ENCODE results near the gene FKBP2.

Gene FKBP2

GRCh38 chr11:64286801-64287159 lies 45.9 kb downstream of the FKBP2 start:
- no peak for DNase-seq

GRCh38 chr11:64287676-64288352 lies 46.9 kb downstream of the FKBP2 start:
- no peak for DNase-seq

- no peak for DNase-seq
These were observed 47.5 kb downstream of the FKBP2 start for GRCh38 chr11:64288353-64288750.

GRCh38 chr11:64289002-64289564 lies 48.2 kb downstream of the FKBP2 start:
- no peak for DNase-seq

- DNase-seq = no peak
These were observed 49.7 kb downstream of the FKBP2 start for GRCh38 chr11:64290352-64291261.

GRCh38 chr11:64291262-64291751 lies 50.4 kb downstream of the FKBP2 start, which contains the start of gene KCNK4:
KCNK4 (plus strand) TSS chr11:64291302; CDS start chr11:64293019, 1,717 bp downstream.
- DNase-seq = no peak

DNA sequence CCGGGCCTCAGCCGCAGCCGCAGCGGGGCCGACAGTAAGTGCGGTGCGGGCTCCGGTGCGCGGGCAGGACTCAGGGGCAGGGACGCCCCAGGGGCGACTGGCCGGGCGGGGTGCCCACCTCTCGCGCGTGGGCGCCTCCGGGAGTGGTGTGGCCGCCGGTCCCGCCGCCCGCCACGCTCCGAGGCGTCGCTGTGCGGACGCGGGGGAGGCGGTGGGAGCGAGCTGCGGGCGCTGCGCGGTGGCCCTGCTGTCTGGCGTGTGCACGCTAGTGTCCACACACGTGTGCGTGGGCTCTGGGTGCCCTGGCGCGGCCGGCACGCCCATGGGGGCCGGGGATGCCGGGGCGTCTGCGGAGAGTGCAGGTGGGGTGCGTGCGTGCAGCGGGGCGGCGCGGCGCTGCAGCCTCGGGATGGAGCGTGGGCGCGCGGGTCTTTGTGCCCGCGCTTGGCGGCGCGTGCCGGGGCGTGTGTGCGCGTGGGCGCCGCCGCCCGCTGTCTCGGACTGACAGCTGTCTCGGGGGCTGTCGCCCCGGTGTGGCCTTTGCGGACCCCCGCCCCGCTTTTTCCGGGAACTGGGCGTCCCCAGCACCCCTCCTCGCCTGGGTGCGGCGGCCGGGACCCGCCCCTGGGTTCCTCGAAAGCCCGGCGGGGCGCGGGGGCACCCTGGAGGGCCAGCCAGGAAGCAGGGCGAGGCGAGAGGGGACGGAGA lies 51.0 kb downstream of the FKBP2 start:
- DNase-seq = no peak

GRCh38 chr11:64292460-64293254 lies 51.8 kb downstream of the FKBP2 start:
- no peak for DNase-seq
